HG03103 (cell line): Measurements from ENCODE around the gene CAMTA1.

Source experiments
- ATAC-seq: cut with Tn5 transposase; IDR thresholded peaks from one replicate; pipeline ENCODE4 v1.9.1; 2021; ENCODE audit warnings: low read depth; ENCODE audit not compliant: unreplicated experiment

The CAMTA1 gene

DNA sequence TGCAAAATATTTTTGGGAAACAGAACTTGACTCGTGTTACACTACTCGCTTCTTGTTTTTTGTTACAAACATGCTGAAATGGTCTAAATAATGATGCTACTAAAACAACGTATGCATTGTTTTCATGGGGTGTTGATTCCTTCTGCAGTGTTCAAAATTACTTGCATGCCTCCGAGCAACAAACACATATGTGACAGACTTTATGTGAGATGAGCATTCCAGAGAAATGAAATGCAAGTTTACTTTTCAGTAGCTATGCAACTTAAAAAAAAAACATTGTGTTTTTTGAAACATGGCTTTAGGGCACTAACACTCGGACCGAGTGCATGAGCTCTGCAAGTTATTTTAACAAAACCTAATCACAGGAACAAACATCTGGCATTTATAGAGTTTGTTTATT is 84.8 kb downstream of the CAMTA1 start:
- ATAC-seq: no peak

DNA sequence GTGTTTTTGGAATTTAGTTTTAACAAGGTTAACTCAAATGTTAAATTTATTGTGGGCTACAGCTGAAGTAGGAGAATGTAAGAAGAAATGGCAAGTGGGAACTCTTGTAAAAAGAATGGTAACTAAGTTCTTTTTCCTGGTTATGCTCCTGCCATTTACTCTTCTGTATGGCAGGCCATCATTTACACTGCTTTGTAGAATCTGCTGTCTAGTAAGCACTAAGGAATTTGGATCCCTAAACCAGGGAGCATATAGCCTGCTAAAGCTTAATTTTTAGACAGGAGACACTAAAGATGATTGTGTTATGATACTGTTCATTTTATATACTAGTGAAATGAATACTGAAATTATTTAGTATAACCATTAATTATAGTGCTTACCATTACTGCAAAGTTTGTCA is 85.3 kb downstream of the CAMTA1 start:
- no peak for ATAC-seq

DNA sequence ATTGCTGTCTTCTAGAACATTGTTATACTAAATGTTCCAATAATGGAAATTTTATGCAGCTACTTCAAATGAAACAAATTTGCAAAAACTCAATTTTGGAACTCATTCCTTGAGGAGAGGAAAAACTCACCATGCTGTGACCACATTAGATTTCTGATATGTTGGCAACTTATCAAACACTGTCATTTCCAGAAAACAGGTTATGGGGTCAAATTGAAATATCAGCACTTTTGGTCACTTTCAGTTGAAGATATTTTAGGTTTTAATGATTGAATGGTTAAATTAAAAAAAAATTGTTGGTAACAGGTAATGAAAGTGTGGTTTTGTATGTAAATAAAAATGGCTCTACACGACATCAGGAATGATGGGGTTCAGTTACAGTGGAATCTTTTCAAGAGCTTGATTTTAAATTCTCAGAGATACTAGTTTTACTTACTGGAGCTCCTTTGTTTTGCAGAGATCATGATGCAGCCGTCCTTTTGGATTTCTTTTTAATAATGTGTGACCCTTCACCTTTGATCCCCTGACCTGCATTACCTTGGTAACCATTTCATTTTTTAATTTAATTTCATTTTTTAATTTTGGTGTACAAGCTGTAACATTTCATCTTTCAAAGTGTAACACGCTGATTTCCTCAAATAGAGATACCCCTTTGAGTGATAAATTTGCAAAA is 86.2 kb downstream of the CAMTA1 start:
- ATAC-seq: no peak

DNA sequence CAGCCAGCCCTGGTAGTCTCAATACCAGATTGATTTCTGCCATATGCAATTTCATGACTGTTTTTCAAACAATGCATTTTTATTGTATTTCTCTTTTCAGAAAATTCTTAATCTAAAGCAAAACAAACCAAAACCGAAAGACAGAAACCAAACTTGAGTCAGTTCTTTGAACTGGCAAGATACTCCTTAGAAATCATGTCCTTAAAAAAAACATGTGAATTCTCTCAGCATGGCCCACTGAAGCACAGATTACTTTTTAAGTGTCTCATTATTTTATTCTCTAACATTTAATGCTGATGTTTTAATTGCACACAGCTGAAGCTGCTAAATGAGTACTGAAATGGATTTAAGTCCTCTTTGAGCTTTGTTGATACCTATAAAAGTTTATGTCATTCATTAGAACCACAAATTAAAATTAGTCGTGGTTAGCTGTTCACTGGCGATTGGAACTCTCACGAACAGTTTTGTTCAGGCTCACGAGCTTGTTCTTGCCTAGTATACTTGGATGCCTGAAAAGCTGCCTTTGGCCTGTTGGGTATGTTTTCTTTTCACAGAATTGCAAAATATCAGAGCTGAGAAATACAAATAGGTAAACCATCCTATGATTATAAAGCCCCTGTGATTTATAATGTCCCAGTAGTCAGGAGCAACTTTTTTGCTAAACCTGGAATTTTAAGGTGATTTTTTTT is 87.5 kb downstream of the CAMTA1 start:
- no peak for ATAC-seq

DNA sequence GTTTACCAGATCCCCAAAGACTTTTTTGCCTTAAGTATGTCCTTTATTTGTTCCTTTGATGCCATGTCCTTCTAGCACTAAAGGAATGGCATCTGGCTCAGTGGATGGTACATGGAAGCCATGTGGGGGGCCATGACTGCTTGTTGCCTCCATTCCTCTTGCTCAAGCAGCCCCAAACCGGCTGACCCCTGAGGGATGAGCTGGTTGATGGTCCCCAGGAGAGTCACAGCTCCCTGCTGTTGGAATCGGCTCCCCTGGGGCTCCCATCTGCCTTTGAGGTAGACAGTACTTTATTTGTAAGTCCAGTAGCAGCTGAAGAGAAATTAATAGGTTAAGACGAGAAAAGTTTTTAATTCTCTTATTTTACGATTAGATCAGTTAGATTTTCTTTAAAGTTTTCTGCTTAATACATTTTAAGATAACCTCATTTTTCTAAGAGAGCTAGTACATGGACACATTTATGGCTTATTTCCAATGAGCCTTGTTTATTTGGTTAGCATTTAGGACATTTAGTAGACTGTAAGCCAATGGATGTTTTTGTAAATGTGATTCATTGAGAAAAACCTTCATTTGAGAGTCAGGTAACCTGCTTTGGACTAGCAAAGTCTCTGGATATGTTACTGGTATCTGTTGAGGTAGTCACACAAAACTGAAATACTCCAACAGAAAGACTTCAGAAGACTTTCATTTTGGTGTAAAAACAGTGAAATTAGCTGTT is 88.2 kb downstream of the CAMTA1 start:
- no peak for ATAC-seq

DNA sequence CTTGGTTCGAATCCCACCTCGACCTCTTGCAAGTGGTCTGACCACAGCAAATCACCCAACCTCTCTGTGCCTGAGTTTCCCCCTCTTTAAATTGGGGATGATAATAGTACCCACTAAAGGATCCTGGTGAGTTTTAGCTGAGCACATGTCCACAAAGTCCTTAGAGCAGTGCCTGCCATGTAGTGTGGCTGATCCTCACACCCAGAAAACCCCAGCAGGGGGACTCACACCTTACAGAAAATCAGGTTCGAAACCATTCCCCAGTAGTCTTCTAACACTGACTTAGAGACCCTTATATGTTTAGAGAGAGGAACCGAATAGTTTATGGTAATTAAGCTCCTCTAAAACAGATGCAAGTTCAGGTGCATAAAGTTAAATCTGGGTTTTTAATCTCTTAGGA is 89.0 kb downstream of the CAMTA1 start:
- ATAC-seq: no peak

DNA sequence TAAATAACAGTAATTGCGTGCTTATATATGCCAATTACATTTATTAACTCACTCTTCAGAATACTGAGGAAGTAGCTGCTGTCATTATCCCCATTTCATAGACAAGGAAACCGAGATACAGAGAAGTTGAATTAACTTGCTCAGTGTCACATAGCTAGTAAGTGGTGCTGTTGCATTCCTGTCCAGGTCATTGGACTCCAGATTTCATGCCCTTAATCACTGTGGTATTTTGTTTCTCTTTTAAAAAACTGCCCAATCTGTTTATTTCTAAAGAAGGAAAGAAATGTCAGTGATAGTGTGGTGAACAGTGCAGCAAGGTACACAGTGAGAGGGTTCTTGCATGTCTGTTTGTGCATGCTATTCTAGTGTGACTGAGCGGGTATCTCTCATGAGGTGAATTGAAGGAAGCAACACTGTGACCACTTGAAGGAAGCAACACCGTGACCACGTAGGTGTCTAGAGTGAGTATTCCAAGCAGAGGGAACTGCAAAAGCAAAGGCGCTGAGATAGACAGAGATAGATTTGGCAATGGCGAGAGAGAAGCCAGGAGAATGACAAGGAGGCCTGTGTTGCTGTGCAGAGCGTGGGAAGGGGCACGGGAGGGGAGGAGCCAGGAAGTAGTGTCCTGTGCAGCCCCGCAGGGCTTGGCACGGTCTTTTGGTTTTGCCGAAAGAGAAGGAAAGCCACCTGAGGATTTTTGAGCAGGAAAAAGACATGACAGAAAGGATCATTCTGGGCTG is 95.9 kb downstream of the CAMTA1 start:
- ATAC-seq: no peak

DNA sequence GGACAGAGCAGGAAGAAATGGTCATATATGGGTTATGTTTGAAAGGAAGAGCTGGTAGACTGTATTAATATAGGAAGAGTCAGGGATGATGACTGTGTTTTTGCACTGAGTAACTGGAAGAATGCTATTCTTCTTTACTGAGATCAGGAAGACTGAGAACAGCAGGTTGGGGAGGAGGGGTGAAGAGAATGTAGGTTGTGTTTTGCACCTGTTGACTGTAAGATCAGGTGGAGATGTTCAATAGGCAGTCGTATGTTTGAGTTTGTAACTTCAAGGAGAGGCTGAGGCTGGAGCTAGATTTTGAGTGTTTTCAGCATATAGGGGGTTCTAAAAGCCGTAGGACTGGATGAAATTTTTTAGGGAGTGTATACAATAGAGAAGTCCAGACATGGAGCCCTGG is 97.2 kb downstream of the CAMTA1 start:
- no peak for ATAC-seq

DNA sequence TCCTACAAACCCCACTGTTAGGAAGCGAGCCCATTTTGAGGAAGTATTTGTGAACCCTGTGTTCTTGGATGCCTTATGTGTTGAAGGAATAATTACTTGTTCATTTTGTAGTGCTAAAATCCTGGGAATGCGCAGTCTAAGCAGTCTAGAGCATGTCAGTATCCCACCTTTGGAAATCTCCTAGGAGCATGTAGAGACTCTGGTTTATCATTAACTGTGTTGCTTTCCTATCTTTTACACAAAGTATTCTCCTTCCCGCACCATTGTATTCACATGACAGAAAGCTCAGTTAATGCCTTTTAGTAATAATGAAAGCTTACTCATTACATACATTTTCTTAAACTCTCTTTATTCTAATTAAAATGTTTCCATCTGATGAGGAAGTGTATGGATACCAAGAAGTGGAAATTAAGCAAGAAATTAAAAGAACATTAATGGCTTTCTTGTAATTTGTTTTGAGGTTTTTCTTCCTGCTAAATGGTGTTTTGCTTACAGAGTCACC is 99.4 kb downstream of the CAMTA1 start:
- no peak for ATAC-seq

DNA sequence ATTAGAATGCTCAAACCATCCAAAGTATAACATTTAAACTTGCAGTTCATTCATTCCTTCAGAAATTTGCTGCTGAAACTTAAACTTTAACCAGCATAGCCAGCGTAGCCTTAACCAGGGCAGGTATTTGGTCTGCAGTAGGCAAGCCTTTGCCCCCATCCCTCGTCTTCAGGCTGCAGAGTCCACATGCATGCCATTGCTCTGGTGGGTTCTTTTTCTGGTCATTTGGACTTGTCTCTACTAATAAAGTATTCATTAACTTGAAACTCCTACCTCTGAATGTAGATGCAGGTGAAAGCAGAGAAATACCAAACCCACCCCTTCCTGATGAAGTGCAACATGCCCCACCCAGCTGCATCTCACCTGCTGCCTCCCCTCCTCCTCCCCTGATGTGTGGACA is 100.2 kb downstream of the CAMTA1 start:
- no peak for ATAC-seq

DNA sequence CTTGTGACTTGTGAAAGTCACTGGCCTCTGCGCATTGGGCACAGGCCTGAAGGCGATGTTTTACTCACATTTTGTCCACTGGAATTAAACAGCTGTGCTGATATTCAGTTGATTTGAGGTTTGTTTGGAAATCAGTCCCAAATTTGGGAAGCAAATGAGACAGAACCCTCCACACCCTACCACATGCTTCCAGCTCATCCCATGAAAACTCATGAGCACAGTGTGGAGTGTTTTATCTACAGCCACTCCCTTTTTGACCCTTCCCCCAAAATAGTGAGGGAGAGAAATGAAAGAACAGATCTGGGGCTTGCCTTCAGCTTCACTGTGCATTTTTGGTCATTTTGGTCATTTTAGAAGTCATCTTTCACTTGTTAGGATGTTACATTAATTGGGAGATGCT is 101.3 kb downstream of the CAMTA1 start:
- no peak for ATAC-seq

DNA sequence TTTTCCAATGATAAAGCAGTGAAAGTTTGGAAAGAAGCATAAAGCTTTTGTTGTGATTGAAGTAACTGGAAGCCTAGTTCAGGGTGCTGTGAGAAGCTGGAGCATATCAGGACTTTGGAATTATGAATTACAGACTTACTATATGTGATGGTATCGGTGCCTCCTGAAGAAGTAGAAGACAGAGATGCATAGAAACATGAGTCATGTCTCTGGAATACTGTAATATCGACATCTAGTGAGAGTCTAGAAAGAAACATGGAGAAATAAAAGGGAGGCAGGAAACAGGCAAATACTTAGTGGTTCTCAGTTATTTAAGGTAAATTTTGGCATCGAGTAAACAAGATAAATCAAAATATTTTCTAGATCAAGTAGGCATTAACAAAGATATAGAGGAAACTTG is 103.0 kb downstream of the CAMTA1 start:
- no peak for ATAC-seq

DNA sequence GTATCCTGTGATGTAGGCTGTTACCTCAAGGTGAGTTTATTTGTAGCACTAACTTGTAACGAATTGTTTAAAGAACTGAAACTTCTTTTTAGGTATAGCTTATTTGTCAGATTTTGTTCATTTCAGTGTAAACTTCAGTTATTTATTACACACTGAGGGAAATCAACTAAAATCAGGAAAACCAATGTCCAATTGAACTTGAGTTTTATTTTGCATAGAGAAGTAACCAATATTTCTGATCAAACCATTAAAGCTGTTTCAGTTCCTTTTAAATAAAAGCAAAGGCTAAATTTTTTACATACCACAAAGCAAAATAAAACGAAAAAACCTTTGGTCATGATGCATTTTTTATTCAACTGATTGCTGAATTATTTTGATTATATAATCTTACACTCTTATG is 103.6 kb downstream of the CAMTA1 start:
- no peak for ATAC-seq

DNA sequence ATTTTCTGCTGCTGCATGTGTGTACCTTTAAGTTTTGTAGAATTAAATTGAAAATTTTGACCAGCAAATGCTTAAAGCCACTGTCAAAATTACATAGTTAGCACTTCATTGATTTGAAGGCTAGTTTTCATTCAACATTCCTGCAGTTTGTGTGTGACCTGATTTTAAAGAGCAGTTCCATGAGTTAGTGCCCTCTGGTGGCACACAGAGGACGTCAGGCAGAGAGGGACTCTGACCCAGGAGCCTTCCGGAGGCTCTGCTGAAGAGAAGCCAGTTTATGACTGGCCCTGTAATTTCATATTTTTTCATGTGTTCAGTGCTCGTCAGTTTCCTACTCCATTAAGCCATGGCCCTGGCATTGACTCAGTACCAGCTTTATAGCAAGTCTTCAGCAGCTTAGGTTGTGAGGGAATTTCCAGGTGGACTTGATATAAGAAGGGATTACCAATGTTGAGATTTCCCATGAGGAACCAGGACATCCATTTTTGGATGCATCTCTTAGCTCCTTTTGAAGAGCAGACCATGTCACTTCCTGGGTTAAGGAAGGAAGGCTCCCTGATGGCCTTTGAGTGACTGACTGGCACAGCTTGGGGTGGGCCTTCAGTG is 104.7 kb downstream of the CAMTA1 start:
- ATAC-seq: no peak

DNA sequence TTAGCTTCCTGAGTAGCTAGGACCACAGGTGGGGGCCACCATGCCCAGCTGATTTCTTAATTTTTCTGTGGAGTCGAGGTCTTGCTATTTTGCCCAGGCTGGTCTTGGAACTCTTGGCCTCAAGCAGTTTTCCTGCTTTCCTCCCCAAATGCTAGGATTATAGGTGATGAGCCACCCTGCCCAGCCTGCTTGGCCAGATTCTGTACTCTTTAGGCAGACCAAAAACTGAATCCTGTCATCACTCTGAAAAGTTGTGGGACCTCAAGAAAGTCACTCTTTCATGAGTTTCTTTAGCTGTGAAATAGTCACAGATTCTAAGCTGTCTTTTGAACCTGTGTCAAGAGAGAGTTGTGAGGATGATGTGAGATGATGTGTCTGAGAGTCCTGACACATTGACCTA is 105.4 kb downstream of the CAMTA1 start:
- ATAC-seq: no peak

DNA sequence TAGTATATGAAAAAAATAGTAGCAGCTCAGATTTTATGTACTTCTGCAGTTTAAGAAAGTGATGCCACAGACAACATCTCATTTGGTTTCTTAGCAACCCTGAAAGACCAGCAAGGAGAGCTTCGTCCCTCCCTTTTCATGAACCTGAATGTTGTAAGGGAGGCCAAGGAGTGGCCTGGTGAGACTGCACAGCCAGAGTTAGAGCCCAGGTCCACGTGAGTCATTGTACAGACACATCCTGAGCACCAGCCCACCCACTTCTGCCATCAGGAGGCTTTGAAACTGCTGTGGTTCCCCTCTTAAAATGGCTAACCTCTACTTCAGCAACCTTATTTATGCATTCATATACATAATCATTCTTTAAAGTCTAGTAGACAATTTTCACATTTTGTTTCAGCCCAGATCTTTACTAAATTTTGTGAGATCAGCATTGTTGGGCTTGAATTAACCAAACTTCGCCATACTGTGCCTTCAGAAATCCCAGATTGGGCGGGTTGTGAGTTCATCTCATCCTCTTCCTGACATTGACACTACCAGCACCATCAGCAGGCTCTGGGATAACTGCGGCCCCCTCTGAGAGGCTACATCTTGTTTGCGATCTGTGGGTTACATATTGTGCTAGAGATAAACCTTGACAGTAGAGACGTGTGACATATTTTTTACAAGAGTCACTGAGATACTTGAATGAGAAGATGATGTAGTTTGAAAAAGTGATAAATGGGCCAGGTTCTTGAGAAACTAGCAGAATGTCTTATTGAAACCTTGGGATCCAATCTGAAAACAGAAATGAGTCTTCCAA is 106.7 kb downstream of the CAMTA1 start:
- ATAC-seq: no peak

DNA sequence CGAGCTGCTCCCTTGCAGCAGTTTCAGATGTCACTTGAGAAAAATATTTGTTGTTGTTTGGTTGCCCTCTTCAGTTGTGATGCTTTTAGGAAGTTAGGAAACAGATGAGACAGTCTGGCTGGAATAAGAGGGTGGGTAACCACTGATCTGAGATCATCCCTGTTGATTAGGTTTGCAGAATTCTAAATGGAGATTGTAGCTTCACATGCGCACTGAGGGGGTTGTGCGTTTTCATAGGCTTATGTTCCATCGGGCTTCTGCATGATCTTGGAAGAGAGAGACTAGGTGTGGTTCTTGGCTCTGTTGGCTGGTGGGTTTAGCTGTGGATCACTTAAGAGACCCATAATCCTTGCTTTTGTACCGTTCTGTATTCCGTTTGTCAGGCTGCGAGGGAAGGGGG is 108.1 kb downstream of the CAMTA1 start:
- no peak for ATAC-seq

DNA sequence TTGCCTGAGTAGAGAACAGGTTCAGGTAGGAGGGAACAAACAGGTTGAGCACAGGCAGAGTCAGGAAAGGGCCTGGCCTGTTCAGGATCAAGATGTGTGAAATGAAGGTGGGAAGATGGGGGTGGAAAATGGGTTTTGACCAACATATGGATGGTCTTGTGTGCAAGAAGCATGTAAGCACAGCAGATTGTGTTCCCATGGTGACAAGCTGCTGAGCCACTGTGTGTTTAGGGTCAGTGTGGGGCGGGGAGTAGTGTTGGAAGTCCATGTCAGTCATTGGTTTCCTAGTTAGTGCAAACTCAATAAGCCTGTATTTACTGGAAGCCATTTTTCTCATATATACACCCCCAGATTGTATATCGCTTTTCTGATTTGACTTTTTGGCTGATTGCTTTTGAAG is 111.9 kb downstream of the CAMTA1 start:
- ATAC-seq: no peak

DNA sequence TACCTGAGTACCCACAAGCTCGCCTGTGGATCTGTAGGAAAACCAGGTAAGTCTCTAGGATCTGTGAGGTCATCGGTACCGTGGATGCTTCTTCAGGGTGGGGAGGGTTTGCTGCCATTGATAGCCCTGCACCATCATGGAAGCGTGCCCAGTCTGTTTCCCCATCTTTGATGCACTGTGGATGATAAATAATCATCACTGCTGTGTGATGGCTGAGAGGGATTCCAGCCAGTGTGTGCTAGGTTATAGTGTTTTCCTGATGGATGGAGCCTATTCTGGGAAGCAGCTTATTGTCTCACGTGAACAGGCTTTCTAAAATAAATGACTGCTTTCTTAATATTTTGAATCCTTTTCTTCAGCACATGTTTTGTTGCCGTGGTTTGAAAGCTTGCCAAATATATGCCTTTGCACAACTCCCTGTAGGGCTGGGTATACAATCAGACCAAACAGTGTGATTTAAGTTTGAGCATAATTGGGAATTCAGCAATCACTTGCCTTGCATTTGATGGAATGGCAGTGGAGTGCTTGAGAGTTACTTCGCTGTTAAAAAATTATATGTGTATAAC is 113.8 kb downstream of the CAMTA1 start:
- no peak for ATAC-seq

DNA sequence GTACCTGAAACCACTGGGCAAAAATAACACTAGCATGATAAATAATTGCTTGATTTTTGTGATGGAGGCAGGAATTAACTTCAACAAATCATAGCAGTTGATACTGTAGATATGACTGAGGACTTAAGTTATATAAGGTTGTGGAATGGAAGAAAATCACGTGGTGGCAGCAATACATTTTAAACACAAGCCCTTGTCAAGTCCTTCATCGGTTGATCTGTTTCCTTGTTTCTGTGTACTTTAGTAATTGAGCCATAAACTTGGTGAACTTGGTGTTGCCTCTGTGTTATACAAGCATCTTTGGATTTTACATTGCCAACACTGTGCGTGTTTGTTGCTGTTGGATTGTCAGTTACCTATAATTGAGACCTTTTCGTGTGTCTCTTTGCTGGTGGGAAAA is 114.4 kb downstream of the CAMTA1 start:
- ATAC-seq: no peak
